Measurements from ENCODE around the gene BTLA. TPM values are rescaled to one million over a fixed set of nuclear protein-coding genes. Genes with fewer than 3 reads are reported as not detected.

Gene BTLA
- total and polyA plus RNA-seq, 2 of the 13 experiments (the other 11 are each of a cell fraction or from before 2014, with no cell fraction given), result not detected

DNA sequence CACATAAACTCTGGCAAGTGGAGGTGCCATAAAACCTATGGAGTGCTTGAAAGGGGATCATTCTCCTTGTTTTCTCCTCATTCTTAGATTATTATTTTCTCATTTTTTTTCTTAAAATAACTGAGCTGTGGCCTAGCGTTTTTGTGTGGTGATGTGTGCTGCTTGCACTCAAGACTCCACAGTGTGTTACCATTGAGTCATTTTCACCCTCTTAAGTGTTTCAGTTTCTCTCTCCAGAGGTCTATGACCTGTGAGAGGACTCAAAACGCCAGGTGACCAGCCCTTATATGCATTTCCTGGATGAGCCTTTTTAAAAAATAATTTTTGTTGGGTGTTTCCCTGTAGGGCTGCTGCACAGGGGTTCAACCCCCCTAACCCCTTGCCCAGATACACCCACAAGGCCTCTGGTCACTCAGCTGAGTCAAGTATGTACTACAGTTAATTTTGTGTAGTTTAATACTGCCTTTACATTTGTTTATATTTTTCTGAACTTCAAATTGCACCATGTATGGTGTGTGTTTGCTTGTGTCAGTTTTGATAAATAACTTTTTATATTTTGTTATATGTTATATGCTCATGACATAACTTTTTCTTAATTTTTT is 15.4 kb upstream of the BTLA start:
- whole genome bisulfite sequencing (ENCODE audit: low lambda C conversion rate), result 4% methylated on average over 2 of the region's 2 CpGs
- POLR2A ChIA-PET, result no interaction called here
- TF ChIP-seq, protein P1, sequence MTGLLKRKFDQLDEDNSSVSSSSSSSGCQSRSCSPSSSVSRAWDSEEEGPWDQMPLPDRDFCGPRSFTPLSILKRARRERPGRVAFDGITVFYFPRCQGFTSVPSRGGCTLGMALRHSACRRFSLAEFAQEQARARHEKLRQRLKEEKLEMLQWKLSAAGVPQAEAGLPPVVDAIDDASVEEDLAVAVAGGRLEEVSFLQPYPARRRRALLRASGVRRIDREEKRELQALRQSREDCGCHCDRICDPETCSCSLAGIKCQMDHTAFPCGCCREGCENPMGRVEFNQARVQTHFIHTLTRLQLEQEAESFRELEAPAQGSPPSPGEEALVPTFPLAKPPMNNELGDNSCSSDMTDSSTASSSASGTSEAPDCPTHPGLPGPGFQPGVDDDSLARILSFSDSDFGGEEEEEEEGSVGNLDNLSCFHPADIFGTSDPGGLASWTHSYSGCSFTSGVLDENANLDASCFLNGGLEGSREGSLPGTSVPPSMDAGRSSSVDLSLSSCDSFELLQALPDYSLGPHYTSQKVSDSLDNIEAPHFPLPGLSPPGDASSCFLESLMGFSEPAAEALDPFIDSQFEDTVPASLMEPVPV (CRISPR knock-in tag; IDR thresholded peaks at IDR 0.05), result no peak
- no peak for TF ChIP-seq ZSCAN12 (CRISPR knock-in tag; IDR thresholded peaks at IDR 0.05)
- Histone ChIP-seq H3K36me3 (replicated peaks in 1 of 2; ENCODE audit: control insufficient read depth in 1 of 2, insufficient read depth in 2 of 2, low read length in 2 of 2) (no peaks in the 10 kb centered on the region), H3K9me3 (ENCODE audit: low read length) (no peaks in the 10 kb centered on the region; the same call in 1 of the 2 replicates), H3K27me3 (ENCODE audit: control insufficient read depth in 1 of 2, insufficient read depth in 2 of 2, low read length in 2 of 2) (no peaks in the 10 kb centered on the region), H4K20me1 (ENCODE audit: insufficient read depth, low read length) (no peaks in the 10 kb centered on the region), H3K4me3 (replicated peaks in 1 of 3; ENCODE audit: insufficient read depth in 1 of 3, low read depth in 2 of 3, low read length in 3 of 3) (no peak overlapping the region), H3K27ac (ENCODE audit: extremely low read length, insufficient read depth, low read length) (no peak overlapping the region), H3K4me2 (ENCODE audit: low read depth, low read length) (no peak overlapping the region), H2AFZ (ENCODE audit: low read length) (no peak overlapping the region), H3K4me1 (ENCODE audit: insufficient read depth, low read length) (no peaks in the 10 kb centered on the region), H3K79me2 (ENCODE audit: insufficient read depth, low read length) (no peaks in the 10 kb centered on the region), H3K9ac (ENCODE audit: insufficient read depth, low read depth, low read length) (no peak overlapping the region)
- in situ Hi-C loops (cut with HindIII; ENCODE audit: extremely low pct_ligation_motif_present, low pct_unique_long_range_greater_than_20kb), result loop anchor here (10.0 kb wide), 1 partner anchor 380 kb away; the partner anchor contains the start of gene GCSAM
- ATAC-seq, result no peak
- DNase-seq (ENCODE audit: low spot score), result no peak
- no peak for FAIRE-seq
- CTCF ChIA-PET (ENCODE audit: low intra/inter-chr PET ratio, low total read pairs), result no interaction called here
- no TSS peak for BruUV-seq (replicated peaks)
- intact Hi-C loops (cut with micrococcal nuclease; ENCODE audit: unreplicated experiment), result no loop called here

DNA sequence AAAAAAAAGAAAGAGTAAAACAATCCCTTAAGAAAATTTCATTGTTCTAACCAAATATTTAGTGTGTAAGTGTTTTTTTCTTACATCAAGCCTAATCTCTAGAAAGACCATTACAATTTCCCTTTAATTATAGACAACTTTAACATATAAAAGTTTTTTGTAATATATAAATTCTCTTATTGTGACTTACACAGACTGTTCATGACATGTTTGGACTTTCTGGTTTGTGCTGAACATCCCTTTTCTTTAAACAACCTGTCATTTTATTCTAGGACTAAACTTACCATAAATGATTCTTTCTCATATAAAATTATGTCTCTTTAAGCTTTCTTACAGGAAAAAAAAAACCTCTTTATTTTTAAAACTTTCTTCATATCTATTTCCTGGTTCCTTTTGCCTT is 13.0 kb upstream of the BTLA start:
- H3K27ac ChIP-seq (ENCODE audit: extremely low read length, insufficient read depth, low read length), result no peak overlapping the region
- H3K4me1 ChIP-seq (ENCODE audit: insufficient read depth, low read length), result no peaks in the 10 kb centered on the region
- DNase-seq (ENCODE audit: low spot score) (no peak), ATAC-seq (no peak), FAIRE-seq (no peak)
- no peaks in the 10 kb centered on the region for H3K79me2 ChIP-seq (ENCODE audit: insufficient read depth, low read length)
- no TSS peak for BruUV-seq (replicated peaks)
- ChIA-PET CTCF (ENCODE audit: low intra/inter-chr PET ratio, low total read pairs) (no interaction called here), POLR2A (no interaction called here)
- no peaks in the 10 kb centered on the region for H3K27me3 ChIP-seq (ENCODE audit: control insufficient read depth in 1 of 2, insufficient read depth in 2 of 2, low read length in 2 of 2)
- in situ Hi-C loops (cut with HindIII; ENCODE audit: extremely low pct_ligation_motif_present, low pct_unique_long_range_greater_than_20kb), result loop anchor here (10.0 kb wide), 1 partner anchor 378 kb away; the partner anchor contains the start of gene GCSAM
- no peak overlapping the region for H2AFZ ChIP-seq (ENCODE audit: low read length)
- no peak overlapping the region for H3K4me2 ChIP-seq (ENCODE audit: low read depth, low read length)
- H3K4me3 ChIP-seq (replicated peaks in 1 of 3; ENCODE audit: insufficient read depth in 1 of 3, low read depth in 2 of 3, low read length in 3 of 3), result no peak overlapping the region
- no peaks in the 10 kb centered on the region; the same call in 1 of the 2 replicates for H3K9me3 ChIP-seq (ENCODE audit: low read length)
- no peaks in the 10 kb centered on the region for H3K36me3 ChIP-seq (replicated peaks in 1 of 2; ENCODE audit: control insufficient read depth in 1 of 2, insufficient read depth in 2 of 2, low read length in 2 of 2)
- intact Hi-C loops (cut with micrococcal nuclease; ENCODE audit: unreplicated experiment), result no loop called here
- no peak overlapping the region for H3K9ac ChIP-seq (ENCODE audit: insufficient read depth, low read depth, low read length)
- no peaks in the 10 kb centered on the region for H4K20me1 ChIP-seq (ENCODE audit: insufficient read depth, low read length)
- TF ChIP-seq ZNF484 (CRISPR knock-in tag; IDR thresholded peaks at IDR 0.05; ENCODE audit: borderline replicate concordance, low read depth) (no peak), BRCA1 (CRISPR knock-in tag; IDR thresholded peaks at IDR 0.05) (no peak), JUNB (CRISPR knock-in tag; IDR thresholded peaks at IDR 0.05; ENCODE audit: borderline replicate concordance) (no peak), ZKSCAN1 (IDR thresholded peaks at IDR 0.05; ENCODE audit: low read length) (no peak), ZNF674 (CRISPR knock-in tag; IDR thresholded peaks at IDR 0.05; ENCODE audit: low read depth) (no peak), IRF2 (CRISPR knock-in tag; IDR thresholded peaks at IDR 0.05) (no peak), SIX1 (CRISPR knock-in tag; IDR thresholded peaks at IDR 0.05; ENCODE audit: borderline replicate concordance) (no peak)
- TF ChIP-seq, protein P2, sequence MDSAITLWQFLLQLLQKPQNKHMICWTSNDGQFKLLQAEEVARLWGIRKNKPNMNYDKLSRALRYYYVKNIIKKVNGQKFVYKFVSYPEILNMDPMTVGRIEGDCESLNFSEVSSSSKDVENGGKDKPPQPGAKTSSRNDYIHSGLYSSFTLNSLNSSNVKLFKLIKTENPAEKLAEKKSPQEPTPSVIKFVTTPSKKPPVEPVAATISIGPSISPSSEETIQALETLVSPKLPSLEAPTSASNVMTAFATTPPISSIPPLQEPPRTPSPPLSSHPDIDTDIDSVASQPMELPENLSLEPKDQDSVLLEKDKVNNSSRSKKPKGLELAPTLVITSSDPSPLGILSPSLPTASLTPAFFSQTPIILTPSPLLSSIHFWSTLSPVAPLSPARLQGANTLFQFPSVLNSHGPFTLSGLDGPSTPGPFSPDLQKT (CRISPR knock-in tag; IDR thresholded peaks at IDR 0.05; ENCODE audit: borderline replicate concordance), result no peak
- TF ChIP-seq, protein P3, sequence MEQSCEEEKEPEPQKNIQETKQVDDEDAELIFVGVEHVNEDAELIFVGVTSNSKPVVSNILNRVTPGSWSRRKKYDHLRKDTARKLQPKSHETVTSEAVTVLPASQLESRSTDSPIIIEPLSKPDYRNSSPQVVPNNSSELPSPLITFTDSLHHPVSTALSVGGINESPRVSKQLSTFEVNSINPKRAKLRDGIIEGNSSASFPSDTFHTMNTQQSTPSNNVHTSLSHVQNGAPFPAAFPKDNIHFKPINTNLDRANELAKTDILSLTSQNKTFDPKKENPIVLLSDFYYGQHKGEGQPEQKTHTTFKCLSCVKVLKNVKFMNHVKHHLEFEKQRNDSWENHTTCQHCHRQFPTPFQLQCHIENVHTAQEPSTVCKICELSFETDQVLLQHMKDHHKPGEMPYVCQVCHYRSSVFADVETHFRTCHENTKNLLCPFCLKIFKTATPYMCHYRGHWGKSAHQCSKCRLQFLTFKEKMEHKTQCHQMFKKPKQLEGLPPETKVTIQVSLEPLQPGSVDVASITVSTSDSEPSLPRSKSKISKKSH (CRISPR knock-in tag; IDR thresholded peaks at IDR 0.05; ENCODE audit: borderline replicate concordance), result no peak
- TF ChIP-seq, protein P4, sequence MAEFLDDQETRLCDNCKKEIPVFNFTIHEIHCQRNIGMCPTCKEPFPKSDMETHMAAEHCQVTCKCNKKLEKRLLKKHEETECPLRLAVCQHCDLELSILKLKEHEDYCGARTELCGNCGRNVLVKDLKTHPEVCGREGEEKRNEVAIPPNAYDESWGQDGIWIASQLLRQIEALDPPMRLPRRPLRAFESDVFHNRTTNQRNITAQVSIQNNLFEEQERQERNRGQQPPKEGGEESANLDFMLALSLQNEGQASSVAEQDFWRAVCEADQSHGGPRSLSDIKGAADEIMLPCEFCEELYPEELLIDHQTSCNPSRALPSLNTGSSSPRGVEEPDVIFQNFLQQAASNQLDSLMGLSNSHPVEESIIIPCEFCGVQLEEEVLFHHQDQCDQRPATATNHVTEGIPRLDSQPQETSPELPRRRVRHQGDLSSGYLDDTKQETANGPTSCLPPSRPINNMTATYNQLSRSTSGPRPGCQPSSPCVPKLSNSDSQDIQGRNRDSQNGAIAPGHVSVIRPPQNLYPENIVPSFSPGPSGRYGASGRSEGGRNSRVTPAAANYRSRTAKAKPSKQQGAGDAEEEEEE (CRISPR knock-in tag; IDR thresholded peaks at IDR 0.05; ENCODE audit: borderline replicate concordance), result no peak

All from HepG2 (cell line).